Testis (tissue), 2 donors: ENCODE measurements around the gene HYAL4.

Source experiments
- CTCF ChIP-seq, 3 experiments: fragments of 450-650 bp in 2 of 3; fragments of 200-600 bp in 1 of 3; sonication (generic) in 1 of 3; IDR thresholded peaks; one replicate each; pipeline ENCODE4 v1.5.1; 2016 to 2019; ENCODE audit warnings: antibody characterized with exemption in 3 of 3, mild to moderate bottlenecking in 2 of 3, moderate library complexity in 1 of 3
- POLR2A ChIP-seq: fragments of 450-650 bp; IDR thresholded peaks from one replicate; pipeline ENCODE4 v1.6.1; 2017; ENCODE audit warnings: antibody characterized with exemption, mild to moderate bottlenecking, moderate library complexity

- TF ChIP-seq CTCF (IDR thresholded peaks at IDR 0.05) = peak in 2 of 3 experiments; percentile 22 to 24
- no peak for TF ChIP-seq POLR2A
Measured at GRCh38 chr7:123916240-123916724, 71.3 kb downstream of the HYAL4 start.
